H9 (cell line): Measurements from ENCODE around the gene ARPC1A. TPM values are rescaled to one million over a fixed set of nuclear protein-coding genes. Genes with fewer than 3 reads are reported as not detected.

Experiments used
- DNase-seq: peaks from one replicate; pipeline ENCODE4 v3.0.0-alpha.2; 2017
- H2AFZ ChIP-seq: one replicate; pipeline ENCODE4 v1.6.1; 2013; ENCODE audit warnings: mild to moderate bottlenecking, low read length, control low read depth, moderate library complexity
- H2AK5ac ChIP-seq: 2 replicates; pipeline ENCODE4 v1.6.1; 2013; ENCODE audit warnings: low read length, control low read depth, mixed read lengths; ENCODE audit not compliant: insufficient read length
- H2BK120ac ChIP-seq: one replicate; pipeline ENCODE4 v1.6.1; 2013; ENCODE audit warnings: low read depth, mild to moderate bottlenecking, low read length, control low read depth, inconsistent platforms; ENCODE audit not compliant: poor library complexity, severe bottlenecking
- H2BK12ac ChIP-seq: 2 replicates; pipeline ENCODE4 v1.6.1; 2013; ENCODE audit warnings: low read length, control low read depth, mixed read lengths, low read depth; ENCODE audit not compliant: insufficient read length
- H2BK15ac ChIP-seq: 2 replicates; pipeline ENCODE4 v1.6.1; 2013; ENCODE audit warnings: low read depth, low read length, control low read depth
- H2BK20ac ChIP-seq: one replicate; pipeline ENCODE4 v1.6.1; 2013; ENCODE audit warnings: low read depth, mild to moderate bottlenecking, low read length, control low read depth, inconsistent platforms; ENCODE audit not compliant: poor library complexity, severe bottlenecking
- H2BK5ac ChIP-seq: 2 replicates; pipeline ENCODE4 v1.6.1; 2013; ENCODE audit warnings: low read length, control low read depth, mixed read lengths; ENCODE audit not compliant: insufficient read length
- H3K14ac ChIP-seq: 2 replicates; pipeline ENCODE4 v1.6.1; 2013; ENCODE audit warnings: low read length, control low read depth; ENCODE audit not compliant: insufficient read depth
- H3K18ac ChIP-seq: 2 replicates; pipeline ENCODE4 v1.6.1; 2013; ENCODE audit warnings: low read depth, mild to moderate bottlenecking, mixed read lengths, low read length, control low read depth; ENCODE audit not compliant: insufficient read length
- H3K23ac ChIP-seq: 2 replicates; pipeline ENCODE4 v1.6.1; 2013; ENCODE audit warnings: low read length, control low read depth, mixed read lengths, low read depth; ENCODE audit not compliant: insufficient read length
- H3K23me2 ChIP-seq: 2 replicates; pipeline ENCODE4 v1.6.1; 2013; ENCODE audit warnings: low read depth, mild to moderate bottlenecking, mixed read lengths, low read length, control low read depth; ENCODE audit not compliant: insufficient read length, poor library complexity, severe bottlenecking
- H3K27ac ChIP-seq: 2 replicates; pipeline ENCODE4 v1.5.1; 2013; ENCODE audit warnings: low read length, control low read depth, mixed read lengths, low read depth; ENCODE audit not compliant: insufficient read length
- H3K27me3 ChIP-seq: 2 replicates; pipeline ENCODE4 v1.6.1; 2013; ENCODE audit warnings: low read length, control low read depth, inconsistent platforms; ENCODE audit not compliant: insufficient read depth
- H3K4ac ChIP-seq: 2 replicates; pipeline ENCODE4 v1.6.1; 2013; ENCODE audit warnings: low read depth, mild to moderate bottlenecking, control low read depth, inconsistent platforms, low read length, moderate library complexity
- H3K4me1 ChIP-seq: 2 replicates; pipeline ENCODE4 v1.6.1; 2013; ENCODE audit warnings: low read length, control low read depth, inconsistent platforms; ENCODE audit not compliant: insufficient read depth
- H3K4me2 ChIP-seq: 2 replicates; pipeline ENCODE4 v1.6.1; 2013; ENCODE audit warnings: low read length, control low read depth, mixed read lengths; ENCODE audit not compliant: insufficient read length, insufficient read depth
- H3K56ac ChIP-seq: 2 replicates; pipeline ENCODE4 v1.6.1; 2013; ENCODE audit warnings: low read depth, mild to moderate bottlenecking, mixed read lengths, low read length, control low read depth; ENCODE audit not compliant: insufficient read length
- H3K79me1 ChIP-seq: 2 replicates; pipeline ENCODE4 v1.6.1; 2013; ENCODE audit warnings: low read depth, mild to moderate bottlenecking, moderate library complexity, low read length, control low read depth, inconsistent platforms; ENCODE audit not compliant: insufficient read depth, poor library complexity, severe bottlenecking
- H3K79me2 ChIP-seq: 2 replicates; pipeline ENCODE4 v1.6.1; 2013; ENCODE audit warnings: low read length, control low read depth, inconsistent platforms; ENCODE audit not compliant: insufficient read depth
- H3K9ac ChIP-seq: 2 replicates; pipeline ENCODE4 v1.6.1; 2013; ENCODE audit warnings: low read length, control low read depth, mixed read lengths; ENCODE audit not compliant: insufficient read length; ENCODE audit errors: extremely low read depth
- H3K9me3 ChIP-seq: one replicate; pipeline ENCODE4 v1.6.1; 2013; ENCODE audit warnings: low read depth, low read length, inconsistent platforms; ENCODE audit not compliant: control insufficient read depth
- H3T11ph ChIP-seq: one replicate; pipeline ENCODE4 v1.6.1; 2013; ENCODE audit warnings: mild to moderate bottlenecking, low read length, control low read depth, inconsistent platforms
- H4K20me1 ChIP-seq: one replicate; pipeline ENCODE4 v1.6.1; 2013; ENCODE audit not compliant: control insufficient read depth, insufficient read length, insufficient read depth
- H4K5ac ChIP-seq: 2 replicates; pipeline ENCODE4 v1.6.1; 2013; ENCODE audit warnings: low read depth, mild to moderate bottlenecking, mixed read lengths, low read length, control low read depth; ENCODE audit not compliant: insufficient read length
- H4K8ac ChIP-seq: replicated peaks from 2 replicates; pipeline ENCODE4 v1.6.1; 2013; ENCODE audit warnings: low read length, control low read depth, mixed read lengths, low read depth; ENCODE audit not compliant: insufficient read length
- H4K91ac ChIP-seq: 2 replicates; pipeline ENCODE4 v1.6.1; 2013; ENCODE audit warnings: low read depth, mild to moderate bottlenecking, moderate library complexity, mixed read lengths, low read length, control low read depth; ENCODE audit not compliant: insufficient read length
- H3K27ac Mint-ChIP-seq, 3 experiments: 2 replicates in 2 of 3; 3 replicates in 1 of 3; pipeline ENCODE4 v1.8.0; 2020 to 2021; ENCODE audit warnings: mixed read lengths in 3 of 3, mild to moderate bottlenecking in 1 of 3, moderate library complexity in 1 of 3
- H3K27me3 Mint-ChIP-seq: 2 replicates; pipeline ENCODE4 v1.8.0; 2021; ENCODE audit warnings: low read depth, mild to moderate bottlenecking, moderate library complexity, mixed read lengths
- H3K36me3 Mint-ChIP-seq, 3 experiments: 2 replicates in 2 of 3; 3 replicates in 1 of 3; pipeline ENCODE4 v1.8.0; 2020 to 2021; ENCODE audit warnings: low read depth in 3 of 3, mixed read lengths in 3 of 3; ENCODE audit not compliant: insufficient read depth in 1 of 3
- H3K4me1 Mint-ChIP-seq, 2 experiments: 2 replicates each; pipeline ENCODE4 v1.8.0; 2020; ENCODE audit warnings: mixed read lengths in 2 of 2
- H3K4me3 Mint-ChIP-seq, 2 experiments: 2 replicates in 1 of 2; 3 replicates in 1 of 2; pipeline ENCODE4 v1.8.0; 2020 to 2021; ENCODE audit warnings: mild to moderate bottlenecking in 2 of 2, mixed read lengths in 2 of 2, moderate library complexity in 1 of 2
- H3K9me3 Mint-ChIP-seq, 2 experiments: 2 replicates in 1 of 2; 3 replicates in 1 of 2; pipeline ENCODE4 v1.8.0; 2020; ENCODE audit warnings: mild to moderate bottlenecking in 2 of 2, mixed read lengths in 2 of 2, moderate library complexity in 1 of 2
- WGBS: extraction: QIAGEN DNeasy Blood & Tissue Kit; methylation state at CpG from one replicate; pipeline ENCODE4 v1.1.7; 2013; ENCODE audit warnings: missing lambda C conversion rate, low lambda C conversion rate, mixed read lengths; ENCODE audit not compliant: insufficient read length; ENCODE audit errors: extremely low coverage; 5-methylcytosine and 5-hydroxymethylcytosine counted together
- total RNA-seq: library from RNA; stranded (reverse); gene quantifications from 2 replicates; pipeline ENCODE4 v1.2.1, GENCODE V29; 2021
- TF ChIP-seq, protein P1 (sequence below): fragments of 200-600 bp; sonication (generic); conservative IDR thresholded peaks from 3 replicates; pipeline ENCODE4 v1.8.0; 2021; ENCODE audit warnings: antibody characterized with exemption, mild to moderate bottlenecking

Gene ARPC1A
- total RNA-seq, 1 experiment from 2014 or later, result 169 TPM

DNA sequence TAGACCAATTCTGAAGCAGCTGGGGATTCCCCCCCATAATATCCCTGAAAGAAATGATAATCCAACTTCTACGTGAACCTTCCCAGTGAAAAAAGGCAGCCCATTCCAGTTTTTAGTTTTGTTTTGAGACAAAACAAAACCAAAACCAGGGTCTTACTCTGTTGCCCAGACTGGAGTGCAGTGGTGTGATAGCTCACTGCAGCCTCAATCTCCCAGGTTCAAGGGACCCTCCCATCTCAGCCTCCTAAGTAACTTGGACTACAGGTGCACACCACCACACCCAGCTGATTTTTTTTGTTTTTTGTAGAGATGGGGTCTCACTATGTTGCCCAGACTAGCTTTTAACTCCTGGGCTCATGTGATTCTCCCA lies 12.5 kb upstream of the ARPC1A start:
- H3T11ph ChIP-seq, result no peak overlapping the region
- Mint-ChIP-seq H3K4me3 (no peak overlapping the region), H3K27ac (no peak overlapping the region), H3K27me3 (peaks cover 1% of the 10 kb centered on the region; the same call in 1 of the 2 replicates), H3K36me3 (peaks cover 0 to 8% (median 3%) of the 10 kb centered on the region in 3 experiments; a peak in 3 of 7 replicates), H3K9me3 (peaks cover 4 to 5% of the 10 kb centered on the region in 2 experiments; a peak in 4 of 5 replicates), H3K4me1 (peaks cover 0 to 7% of the 10 kb centered on the region in 2 experiments; a peak in 2 of 4 replicates)
- no peak overlapping the region for H2AFZ ChIP-seq
- H3K18ac ChIP-seq, result no peak overlapping the region
- TF ChIP-seq, protein P1, sequence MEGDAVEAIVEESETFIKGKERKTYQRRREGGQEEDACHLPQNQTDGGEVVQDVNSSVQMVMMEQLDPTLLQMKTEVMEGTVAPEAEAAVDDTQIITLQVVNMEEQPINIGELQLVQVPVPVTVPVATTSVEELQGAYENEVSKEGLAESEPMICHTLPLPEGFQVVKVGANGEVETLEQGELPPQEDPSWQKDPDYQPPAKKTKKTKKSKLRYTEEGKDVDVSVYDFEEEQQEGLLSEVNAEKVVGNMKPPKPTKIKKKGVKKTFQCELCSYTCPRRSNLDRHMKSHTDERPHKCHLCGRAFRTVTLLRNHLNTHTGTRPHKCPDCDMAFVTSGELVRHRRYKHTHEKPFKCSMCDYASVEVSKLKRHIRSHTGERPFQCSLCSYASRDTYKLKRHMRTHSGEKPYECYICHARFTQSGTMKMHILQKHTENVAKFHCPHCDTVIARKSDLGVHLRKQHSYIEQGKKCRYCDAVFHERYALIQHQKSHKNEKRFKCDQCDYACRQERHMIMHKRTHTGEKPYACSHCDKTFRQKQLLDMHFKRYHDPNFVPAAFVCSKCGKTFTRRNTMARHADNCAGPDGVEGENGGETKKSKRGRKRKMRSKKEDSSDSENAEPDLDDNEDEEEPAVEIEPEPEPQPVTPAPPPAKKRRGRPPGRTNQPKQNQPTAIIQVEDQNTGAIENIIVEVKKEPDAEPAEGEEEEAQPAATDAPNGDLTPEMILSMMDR, result no peak; the same call in 1 of the 3 replicates
- no CpG with 5 or more reads among the region's 1 CpG for WGBS
- no peak overlapping the region for H2BK15ac ChIP-seq
- no peak overlapping the region for H2BK120ac ChIP-seq
- H2BK12ac ChIP-seq, result no peak overlapping the region
- no peak overlapping the region for H3K4ac ChIP-seq
- H3K27ac ChIP-seq, result no peak overlapping the region
- no peak overlapping the region for H4K8ac ChIP-seq
- no peak overlapping the region for H2BK20ac ChIP-seq
- H3K4me1 ChIP-seq, result no peaks in the 10 kb centered on the region
- no peak overlapping the region for H4K91ac ChIP-seq
- no peaks in the 10 kb centered on the region for H3K27me3 ChIP-seq
- H2BK5ac ChIP-seq, result no peak overlapping the region
- no peak overlapping the region for H3K14ac ChIP-seq
- no peak overlapping the region for H3K23ac ChIP-seq
- H3K9me3 ChIP-seq, result no peaks in the 10 kb centered on the region
- no peak overlapping the region for H2AK5ac ChIP-seq
- H4K20me1 ChIP-seq, result no peaks in the 10 kb centered on the region
- no peak overlapping the region for H3K9ac ChIP-seq
- H4K5ac ChIP-seq, result no peak overlapping the region
- no peak overlapping the region for H3K56ac ChIP-seq
- no peak overlapping the region for H3K4me2 ChIP-seq
- DNase-seq, result no peak
- H3K79me1 ChIP-seq, result no peaks in the 10 kb centered on the region
- no peaks in the 10 kb centered on the region for H3K79me2 ChIP-seq
- no peaks in the 10 kb centered on the region for H3K23me2 ChIP-seq
